Measurements from ENCODE around the gene ST3GAL5. TPM values are rescaled to one million over a fixed set of nuclear protein-coding genes. Genes with fewer than 3 reads are reported as not detected.

Gene ST3GAL5
- total RNA-seq, 1 experiment from 2014 or later: 3.8 TPM

GRCh38 chr2:85803704-85804425 lies 84.9 kb downstream of the ST3GAL5 start:
- intact Hi-C loops (cut with micrococcal nuclease; ENCODE audit: unreplicated experiment): loop anchor here (1.0 kb wide), 1 partner anchor 32 kb away; no protein-coding TSS in a partner anchor
- peaks cover 33% of the 10 kb centered on the region for H3K4me1 Mint-ChIP-seq (ENCODE audit: low read depth, unreplicated experiment)
- no peak overlapping the region for H3K27ac Mint-ChIP-seq (ENCODE audit: unreplicated experiment)
- DNase-seq: no peak
- no peaks in the 10 kb centered on the region for H3K27me3 Mint-ChIP-seq (ENCODE audit: unreplicated experiment)
- TF ChIP-seq CTCF (IDR thresholded peaks at IDR 0.05; ENCODE audit: unreplicated experiment): no peak
- H3K9me3 Mint-ChIP-seq (ENCODE audit: low read depth, unreplicated experiment): no peaks in the 10 kb centered on the region
- no TSS peak for BruUV-seq (replicated peaks)
- CTCF ChIA-PET: no interaction called here
- no peaks in the 10 kb centered on the region for H3K36me3 Mint-ChIP-seq (ENCODE audit: insufficient read depth, unreplicated experiment)
- H3K4me3 Mint-ChIP-seq (ENCODE audit: low read depth, unreplicated experiment): no peak overlapping the region

- no TSS peak for BruUV-seq (replicated peaks)
- intact Hi-C loops (cut with micrococcal nuclease; ENCODE audit: unreplicated experiment): no loop called here
- Mint-ChIP-seq H3K36me3 (ENCODE audit: insufficient read depth, unreplicated experiment) (no peaks in the 10 kb centered on the region), H3K27me3 (ENCODE audit: unreplicated experiment) (no peaks in the 10 kb centered on the region), H3K4me1 (ENCODE audit: low read depth, unreplicated experiment) (peaks cover 35% of the 10 kb centered on the region), H3K4me3 (ENCODE audit: low read depth, unreplicated experiment) (no peak overlapping the region), H3K9me3 (ENCODE audit: low read depth, unreplicated experiment) (no peaks in the 10 kb centered on the region), H3K27ac (ENCODE audit: unreplicated experiment) (no peak overlapping the region)
- CTCF ChIA-PET: no interaction called here
- no peak for TF ChIP-seq CTCF (IDR thresholded peaks at IDR 0.05; ENCODE audit: unreplicated experiment)
- DNase-seq: no peak
These were observed 86.3 kb downstream of the ST3GAL5 start for GRCh38 chr2:85802354-85803103.

GRCh38 chr2:85801871-85802270 lies 86.9 kb downstream of the ST3GAL5 start:
- H3K27ac Mint-ChIP-seq (ENCODE audit: unreplicated experiment): no peak overlapping the region
- no peak overlapping the region for H3K4me3 Mint-ChIP-seq (ENCODE audit: low read depth, unreplicated experiment)
- TF ChIP-seq CTCF (IDR thresholded peaks at IDR 0.05; ENCODE audit: unreplicated experiment): no peak
- peaks cover 33% of the 10 kb centered on the region for H3K4me1 Mint-ChIP-seq (ENCODE audit: low read depth, unreplicated experiment)
- no peaks in the 10 kb centered on the region for H3K36me3 Mint-ChIP-seq (ENCODE audit: insufficient read depth, unreplicated experiment)
- H3K9me3 Mint-ChIP-seq (ENCODE audit: low read depth, unreplicated experiment): no peaks in the 10 kb centered on the region
- H3K27me3 Mint-ChIP-seq (ENCODE audit: unreplicated experiment): no peaks in the 10 kb centered on the region
- BruUV-seq (replicated peaks): no TSS peak
- no peak for DNase-seq
- intact Hi-C loops (cut with micrococcal nuclease; ENCODE audit: unreplicated experiment): no loop called here
- CTCF ChIA-PET: no interaction called here

- no peak overlapping the region for H3K4me3 Mint-ChIP-seq (ENCODE audit: low read depth, unreplicated experiment)
- CTCF ChIA-PET: no interaction called here
These were observed 88.2 kb downstream of the ST3GAL5 start for GRCh38 chr2:85800586-85800985.

More at GRCh38 chr2:85800586-85800985, 88.2 kb downstream of the ST3GAL5 start:
- Mint-ChIP-seq H3K36me3 (ENCODE audit: insufficient read depth, unreplicated experiment) (no peaks in the 10 kb centered on the region), H3K4me1 (ENCODE audit: low read depth, unreplicated experiment) (peaks cover 25% of the 10 kb centered on the region), H3K27me3 (ENCODE audit: unreplicated experiment) (no peaks in the 10 kb centered on the region), H3K9me3 (ENCODE audit: low read depth, unreplicated experiment) (no peaks in the 10 kb centered on the region), H3K27ac (ENCODE audit: unreplicated experiment) (no peak overlapping the region)
- intact Hi-C loops (cut with micrococcal nuclease; ENCODE audit: unreplicated experiment): no loop called here
- TF ChIP-seq CTCF (IDR thresholded peaks at IDR 0.05; ENCODE audit: unreplicated experiment): no peak
- DNase-seq: no peak
- BruUV-seq (replicated peaks): no TSS peak
